HPDE6-E6E7 (cell line): ENCODE data around the gene DMGDH.

Experiments used
- DNase-seq: peaks from one replicate; pipeline ENCODE4 v3.0.0; 2011; ENCODE audit warnings: missing footprints; ENCODE audit errors: extremely low spot score

Gene DMGDH

DNA sequence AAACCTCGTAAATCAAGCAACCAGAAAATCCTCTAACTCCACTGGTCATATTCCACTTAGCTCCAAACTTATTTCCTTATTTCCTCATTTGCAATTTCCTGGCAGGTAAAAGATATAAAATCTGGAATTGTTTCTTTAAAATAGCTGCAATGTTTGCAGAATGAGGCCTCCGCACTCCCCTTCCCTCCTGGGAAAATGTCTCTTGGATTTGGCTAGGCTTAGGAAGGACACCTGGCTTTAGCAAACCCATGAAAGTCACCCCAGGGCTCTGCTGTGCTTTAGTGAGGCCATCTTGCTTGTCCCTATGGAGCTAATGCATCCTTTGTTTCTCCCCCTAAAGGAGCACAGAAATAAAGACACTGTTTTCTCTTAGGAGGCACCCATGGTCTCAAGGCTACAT, 94.9 kb downstream of the DMGDH start:
- DNase-seq, result no peak

DNA sequence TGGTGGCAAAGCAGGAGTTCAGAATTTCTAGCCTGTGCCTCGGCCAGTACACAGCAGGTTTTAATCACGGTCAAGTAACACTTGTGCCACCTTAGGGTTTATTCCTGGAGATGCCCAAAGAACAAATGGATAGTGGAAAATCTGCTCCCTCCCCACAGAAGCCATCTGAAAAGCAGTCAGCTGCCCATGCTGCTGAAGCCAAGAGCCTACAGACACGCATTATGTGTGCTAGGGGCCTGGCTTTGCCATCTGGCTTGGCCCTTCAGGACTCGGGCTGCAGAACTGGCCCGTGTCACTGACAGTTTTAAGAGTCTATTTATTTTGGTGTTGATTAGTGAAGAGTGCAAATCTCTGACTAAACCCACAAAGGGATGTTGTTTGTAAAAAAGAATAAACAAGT, 95.5 kb downstream of the DMGDH start:
- DNase-seq, result no peak

DNA sequence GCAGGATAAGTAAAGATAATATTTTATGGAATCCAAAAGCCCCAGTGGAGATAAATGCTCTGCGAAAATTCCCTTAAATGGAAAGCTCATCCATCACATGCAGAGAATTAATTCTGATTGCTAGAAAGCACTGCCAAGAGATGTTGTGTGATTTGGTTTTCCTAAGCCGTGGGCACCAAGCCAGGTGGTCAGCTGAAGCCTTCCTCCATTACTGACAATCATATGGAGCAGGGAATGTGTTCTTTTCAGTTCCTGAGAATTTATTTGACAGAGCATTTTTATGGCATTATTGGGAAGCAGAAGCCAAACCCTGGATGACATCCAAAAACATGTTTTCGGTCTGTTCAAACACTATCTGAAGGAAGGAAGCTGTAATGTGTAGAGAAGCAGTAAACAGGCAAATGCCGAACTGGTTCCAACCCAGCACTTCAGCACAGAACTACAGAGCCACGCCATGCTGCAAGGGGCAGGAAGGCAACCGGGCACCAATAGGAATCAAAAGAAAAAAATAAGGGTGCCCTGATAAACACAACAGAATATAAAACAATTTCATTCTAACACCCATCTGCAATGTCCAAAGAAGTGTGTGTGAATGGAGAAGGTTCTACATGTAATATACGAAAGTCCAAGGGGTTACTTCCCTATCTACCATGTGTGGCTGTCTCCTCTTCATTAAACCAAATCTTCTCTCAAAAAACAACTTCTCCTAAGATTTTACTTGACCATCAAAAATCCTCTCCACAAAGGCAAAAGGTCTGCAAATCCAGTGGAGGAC, 96.6 kb downstream of the DMGDH start:
- DNase-seq, result no peak

DNA sequence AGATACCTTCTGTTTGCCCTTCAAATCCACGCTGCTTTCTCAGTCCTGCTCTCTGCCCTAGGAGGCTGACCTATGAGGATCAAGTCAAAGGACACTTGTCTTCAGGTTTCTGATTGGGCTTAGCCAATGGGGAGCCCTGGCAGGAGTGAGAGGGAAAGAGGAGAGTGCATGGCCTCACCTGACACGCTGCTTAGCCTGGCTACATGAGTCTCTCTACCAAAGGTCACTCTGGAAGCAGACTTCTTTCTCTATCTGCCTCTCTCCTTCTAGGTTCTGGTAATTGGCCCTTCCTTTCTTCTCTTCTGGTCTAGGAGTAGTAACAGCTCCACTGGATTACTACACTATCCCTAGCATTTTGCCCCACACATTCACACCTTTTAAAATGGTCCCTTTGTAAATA, 97.5 kb downstream of the DMGDH start:
- no peak for DNase-seq

DNA sequence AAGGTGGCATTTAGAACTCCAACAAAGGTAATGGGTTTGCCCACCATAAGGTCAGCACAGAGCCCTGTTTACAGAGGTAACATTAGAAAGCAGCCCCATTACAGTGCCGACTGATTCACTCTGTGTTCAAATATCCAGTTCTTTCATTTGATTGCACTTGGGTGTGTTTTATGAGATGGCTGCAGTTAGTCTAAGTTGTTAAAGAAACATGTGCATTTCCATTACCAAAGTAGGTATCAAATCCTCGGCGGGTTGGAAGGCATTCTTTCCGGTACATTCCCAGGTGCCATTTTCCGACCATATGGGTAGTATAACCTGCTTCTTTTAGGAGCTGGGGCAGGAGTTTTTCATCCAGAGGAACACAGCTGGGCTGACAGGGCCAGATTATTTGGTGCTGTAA, 100.7 kb downstream of the DMGDH start:
- DNase-seq, result no peak

DNA sequence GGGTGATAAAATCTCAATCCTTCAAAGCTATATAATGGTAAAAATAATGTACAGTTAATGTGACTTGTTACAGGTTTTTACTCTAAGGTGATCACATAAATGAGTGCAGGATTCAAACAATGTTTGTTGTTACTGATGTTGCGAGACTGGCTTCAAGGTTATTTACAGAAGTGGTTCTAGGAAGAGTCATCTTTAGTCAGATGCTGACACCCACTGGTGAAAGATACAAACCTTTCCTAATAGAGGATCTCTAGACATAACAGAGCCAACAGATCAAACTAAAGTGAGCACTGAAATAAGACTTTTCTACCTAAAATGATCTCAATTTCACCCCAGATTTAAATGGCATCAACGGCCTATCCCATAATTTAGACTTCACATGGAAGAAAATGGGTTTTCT, 104.6 kb downstream of the DMGDH start:
- peak; percentile 25 for DNase-seq

DNA sequence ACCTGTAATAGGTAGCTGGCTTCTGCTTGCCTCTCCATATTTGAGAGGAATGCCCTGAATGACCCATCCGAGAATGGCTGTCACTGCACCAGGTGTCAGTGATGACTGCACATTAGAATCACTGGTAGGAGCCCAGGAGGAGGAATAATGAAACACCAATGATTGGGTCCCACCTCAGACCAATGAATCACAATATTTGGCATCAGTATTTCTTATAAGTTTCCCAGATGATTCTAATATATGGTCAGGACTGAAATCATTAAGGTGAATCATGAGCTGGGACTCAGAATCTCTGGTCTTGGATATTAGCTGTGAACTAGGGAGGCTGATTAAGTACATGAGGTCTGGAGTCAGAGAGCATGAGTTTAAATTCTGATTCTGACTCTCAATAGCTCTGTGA, 107.7 kb downstream of the DMGDH start:
- no peak for DNase-seq

DNA sequence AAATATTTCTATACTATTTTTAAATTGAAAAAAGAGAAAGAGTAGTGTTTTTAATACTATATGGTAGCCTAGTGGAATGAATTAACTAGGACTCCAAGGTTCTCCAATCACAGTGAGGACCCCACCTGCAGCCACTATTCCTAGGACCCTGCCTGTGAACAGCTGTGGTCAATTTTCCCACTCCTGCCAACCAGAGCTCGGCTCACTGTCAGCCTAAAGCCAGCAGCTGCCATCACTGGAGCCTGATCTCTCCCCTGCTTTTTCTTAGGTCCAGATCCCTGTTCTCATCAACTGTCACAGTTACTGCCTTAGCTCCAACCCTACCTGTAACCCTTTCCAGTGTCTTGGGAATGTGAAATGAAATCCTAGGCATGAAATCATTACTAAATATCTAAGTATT, 109.7 kb downstream of the DMGDH start:
- DNase-seq, result no peak

DNA sequence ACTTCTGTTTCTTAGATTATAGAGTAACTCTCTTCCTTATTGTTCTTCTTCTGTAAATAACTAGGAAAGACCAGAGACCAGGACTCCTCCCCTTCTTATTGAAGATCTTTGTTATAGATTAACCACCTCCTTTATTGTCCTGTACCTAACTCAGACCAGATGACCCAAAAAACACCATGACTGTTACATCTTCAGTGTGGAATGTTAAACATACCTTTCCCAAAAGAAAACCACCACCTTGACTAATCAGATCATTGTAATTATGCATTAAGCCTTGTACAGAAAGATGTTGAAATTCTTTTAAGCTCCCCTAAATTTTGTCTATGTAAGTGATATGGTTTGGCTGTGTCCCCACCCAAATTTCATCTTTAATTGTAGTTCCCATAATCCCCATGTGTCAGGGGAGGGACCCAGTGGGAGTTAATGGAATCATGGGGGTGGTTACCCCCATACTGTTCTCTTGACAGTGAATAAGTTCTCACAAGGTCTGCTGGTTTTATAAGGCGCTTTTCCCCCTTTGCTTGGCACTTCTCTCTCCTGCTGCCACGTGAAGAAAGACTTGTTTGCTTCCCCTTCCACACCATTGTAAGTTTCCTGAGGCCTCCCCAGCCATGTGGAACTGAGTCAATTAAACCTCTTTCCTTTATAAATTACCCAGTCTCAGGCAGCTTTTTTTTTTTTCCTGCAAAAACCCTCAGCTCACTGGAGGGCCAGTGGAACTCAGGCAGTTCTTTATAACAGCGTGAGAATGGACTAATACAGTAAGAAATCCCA, 110.6 kb downstream of the DMGDH start:
- no peak for DNase-seq

DNA sequence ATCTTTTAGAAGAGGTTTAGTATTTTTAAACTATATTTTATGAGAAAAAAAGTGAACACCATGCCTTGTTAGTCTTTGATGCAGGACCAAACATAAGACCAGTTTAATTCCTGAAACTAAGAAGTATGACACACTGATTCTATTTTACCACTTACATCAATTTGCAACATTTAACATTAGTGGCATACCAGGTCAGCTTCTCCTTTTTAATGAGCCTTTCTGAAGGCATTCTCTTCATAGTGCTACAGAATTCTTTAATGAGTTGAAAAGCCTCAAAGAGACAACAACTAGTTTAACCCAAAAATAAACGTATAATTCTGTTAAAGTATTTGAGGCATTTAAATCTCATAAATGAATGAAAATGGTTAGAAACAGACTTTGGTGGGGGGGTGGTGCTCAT, 112.6 kb downstream of the DMGDH start:
- no peak for DNase-seq

DNA sequence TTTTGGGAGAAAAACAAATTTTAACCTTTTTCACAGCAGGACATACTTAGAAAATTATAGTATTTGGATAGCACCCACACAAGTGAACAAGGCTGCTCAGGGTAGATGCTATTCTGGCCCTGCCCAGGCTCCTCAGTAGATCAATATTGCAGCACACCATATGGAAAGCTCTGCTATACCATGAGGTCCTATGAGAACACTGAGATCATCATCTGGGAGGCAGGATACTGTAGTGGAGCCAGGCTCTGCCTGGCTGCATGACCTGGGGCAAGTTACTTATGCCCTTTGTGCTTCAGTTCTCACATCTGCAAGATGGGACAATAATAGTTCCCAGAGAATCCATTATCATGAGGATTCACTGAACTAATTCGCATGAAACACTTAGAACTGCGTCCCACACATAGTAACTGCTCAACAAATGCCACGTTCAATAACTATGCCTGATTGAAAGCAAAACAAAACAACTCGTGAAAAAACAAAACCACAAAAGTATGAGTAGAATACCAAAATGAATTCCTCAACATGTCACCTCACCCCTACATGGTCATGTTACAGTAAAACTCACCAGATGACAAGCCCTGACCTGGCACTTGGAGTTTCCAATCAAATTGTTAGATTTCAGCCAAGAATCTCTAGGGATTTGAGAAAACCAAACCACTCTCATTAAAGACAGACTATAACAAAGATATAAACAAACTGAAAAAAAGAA, 116.2 kb downstream of the DMGDH start:
- no peak for DNase-seq
